Measurements from ENCODE around the gene HMGB2.

DNA sequence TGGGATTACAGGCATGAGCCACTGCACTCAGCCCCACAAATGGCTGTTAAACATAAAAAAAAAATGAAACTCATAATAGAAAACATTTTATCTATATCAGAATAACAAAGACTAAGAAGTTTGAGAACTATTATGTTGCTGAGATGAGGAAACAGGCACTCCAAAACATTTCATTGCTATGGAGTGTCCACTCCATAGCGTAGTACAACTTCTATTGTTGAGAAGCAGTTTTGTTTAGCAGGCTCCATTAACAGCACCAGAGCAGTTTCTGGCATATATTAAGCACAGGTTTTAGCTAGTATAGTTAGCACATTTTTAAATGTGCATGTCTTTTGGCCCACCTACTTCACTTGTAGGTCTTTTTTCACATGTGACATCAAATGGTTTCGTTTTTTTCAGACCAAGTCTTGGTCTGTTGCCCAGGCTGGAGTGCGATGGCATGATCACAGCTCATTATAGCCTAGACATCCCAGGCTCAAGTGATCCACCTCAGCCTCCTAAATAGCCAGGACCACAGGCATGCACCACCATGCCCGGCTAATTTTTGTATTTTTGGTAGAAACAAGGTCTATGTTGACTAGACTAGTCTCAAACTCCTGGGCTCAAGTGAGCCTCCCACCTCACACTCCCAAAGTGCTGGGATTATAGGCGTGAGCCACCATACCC lies 5.8 kb downstream of the HMGB2 start:
- no peak for TF ChIP-seq YY1 (IDR thresholded peaks at IDR 0.05; ENCODE audit: insufficient read depth, insufficient read length)
- no peak for TF ChIP-seq SUZ12 (IDR thresholded peaks at IDR 0.05; ENCODE audit: extremely low read depth, insufficient read depth, insufficient read length)
- no peak for TF ChIP-seq ZNF274 (IDR thresholded peaks at IDR 0.05; ENCODE audit: low read depth, low read length)
